NB4 (cell line): Measurements from ENCODE around the gene PROK2.

Source experiments
- CTCF ChIP-seq: IDR thresholded peaks from one replicate; pipeline ENCODE4 v1.5.1; 2012; ENCODE audit warnings: low read depth, low read length
- MAX ChIP-seq: IDR thresholded peaks from 2 replicates; pipeline ENCODE4 v1.6.1; 2011; ENCODE audit warnings: low read depth, low read length
- MYC ChIP-seq: IDR thresholded peaks from 2 replicates; pipeline ENCODE4 v1.6.1; 2011; ENCODE audit warnings: low read depth, low read length
- POLR2A ChIP-seq: IDR thresholded peaks from 2 replicates; pipeline ENCODE4 v1.6.1; 2011; ENCODE audit warnings: mild to moderate bottlenecking; ENCODE audit not compliant: insufficient read length; ENCODE audit errors: extremely low read depth

- TF ChIP-seq POLR2A, result no peak
- no peak for TF ChIP-seq CTCF
- no peak for TF ChIP-seq MAX
- TF ChIP-seq MYC, result no peak
These were observed 591 bp downstream of the PROK2 start for GRCh38 chr3:71784201-71784913.
